ENCODE results near the gene CLCNKA.
"Not testable (repeated sequence)": the region's sequence is repeated elsewhere in the genome, so short reads cannot be mapped to it uniquely, and the experiment has no call there.

CLCNKA gene

DNA sequence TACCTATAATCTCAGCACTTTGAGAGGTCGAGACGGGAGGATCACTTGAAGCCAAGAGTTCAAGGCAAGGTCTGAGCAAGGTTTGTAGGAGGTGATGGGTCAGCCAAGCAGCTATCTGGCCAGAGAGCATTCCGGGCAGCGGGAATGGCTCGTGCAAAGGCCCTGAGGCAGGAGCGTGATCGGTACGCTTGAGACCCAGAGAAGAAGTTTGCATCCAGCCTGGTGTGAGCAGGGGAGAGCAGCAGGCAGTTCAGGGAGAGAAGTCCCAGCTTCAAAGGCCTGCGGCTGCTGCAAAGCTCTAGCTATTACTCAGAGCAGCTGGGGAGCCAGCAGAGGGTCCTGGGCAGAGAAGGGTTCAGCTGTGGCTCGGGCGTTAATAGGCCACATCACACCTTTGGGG is 22.9 kb upstream of the CLCNKA start:
- no peak overlapping the region for H3K27ac ChIP-seq
- TF ChIP-seq ZFX (IDR thresholded peaks at IDR 0.05) = no peak
- TF ChIP-seq, protein P1, sequence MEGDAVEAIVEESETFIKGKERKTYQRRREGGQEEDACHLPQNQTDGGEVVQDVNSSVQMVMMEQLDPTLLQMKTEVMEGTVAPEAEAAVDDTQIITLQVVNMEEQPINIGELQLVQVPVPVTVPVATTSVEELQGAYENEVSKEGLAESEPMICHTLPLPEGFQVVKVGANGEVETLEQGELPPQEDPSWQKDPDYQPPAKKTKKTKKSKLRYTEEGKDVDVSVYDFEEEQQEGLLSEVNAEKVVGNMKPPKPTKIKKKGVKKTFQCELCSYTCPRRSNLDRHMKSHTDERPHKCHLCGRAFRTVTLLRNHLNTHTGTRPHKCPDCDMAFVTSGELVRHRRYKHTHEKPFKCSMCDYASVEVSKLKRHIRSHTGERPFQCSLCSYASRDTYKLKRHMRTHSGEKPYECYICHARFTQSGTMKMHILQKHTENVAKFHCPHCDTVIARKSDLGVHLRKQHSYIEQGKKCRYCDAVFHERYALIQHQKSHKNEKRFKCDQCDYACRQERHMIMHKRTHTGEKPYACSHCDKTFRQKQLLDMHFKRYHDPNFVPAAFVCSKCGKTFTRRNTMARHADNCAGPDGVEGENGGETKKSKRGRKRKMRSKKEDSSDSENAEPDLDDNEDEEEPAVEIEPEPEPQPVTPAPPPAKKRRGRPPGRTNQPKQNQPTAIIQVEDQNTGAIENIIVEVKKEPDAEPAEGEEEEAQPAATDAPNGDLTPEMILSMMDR (conservative IDR thresholded peaks at IDR 0.05) = no peak

DNA sequence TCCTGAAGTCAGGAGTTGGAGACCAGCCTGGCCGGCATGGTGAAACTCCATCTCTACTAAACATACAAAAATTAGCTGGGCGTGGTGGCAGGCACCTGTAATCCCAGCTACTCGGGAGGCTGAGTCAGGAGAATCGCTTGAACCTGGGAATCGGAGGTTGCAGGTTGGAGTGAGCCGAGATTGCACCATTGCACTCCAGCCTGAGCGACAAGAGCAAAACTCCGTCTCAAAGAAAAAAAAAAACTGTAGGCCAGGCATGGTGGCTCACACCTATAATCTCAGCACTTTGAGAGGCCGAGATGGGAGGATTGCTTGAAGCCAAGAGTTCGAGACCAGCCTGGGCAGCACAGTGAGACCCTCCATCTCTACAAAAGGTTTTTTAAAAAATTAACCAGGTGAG is 20.6 kb upstream of the CLCNKA start:
- not testable (repeated sequence) for H3K27ac ChIP-seq

DNA sequence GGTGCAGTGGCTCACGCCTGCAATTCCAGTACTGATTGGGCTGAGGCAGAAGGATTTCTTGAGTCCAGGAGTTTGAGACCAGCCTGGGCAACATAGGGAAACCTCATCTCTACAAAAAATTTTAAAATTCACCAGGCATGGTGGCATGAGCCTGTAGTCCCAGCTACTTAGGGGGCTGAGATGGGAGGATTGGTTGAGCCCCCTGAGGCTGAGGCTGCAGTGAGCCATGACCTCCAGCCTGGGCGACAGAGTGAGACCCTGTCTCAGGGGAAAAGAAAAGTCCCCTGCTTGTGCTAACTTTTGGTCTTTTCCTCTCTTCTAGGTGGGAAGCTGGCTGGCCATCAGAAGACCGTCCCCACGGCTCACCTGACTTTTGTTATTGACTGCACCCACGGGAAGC is 16.2 kb upstream of the CLCNKA start:
- no peak overlapping the region for H3K27ac ChIP-seq

DNA sequence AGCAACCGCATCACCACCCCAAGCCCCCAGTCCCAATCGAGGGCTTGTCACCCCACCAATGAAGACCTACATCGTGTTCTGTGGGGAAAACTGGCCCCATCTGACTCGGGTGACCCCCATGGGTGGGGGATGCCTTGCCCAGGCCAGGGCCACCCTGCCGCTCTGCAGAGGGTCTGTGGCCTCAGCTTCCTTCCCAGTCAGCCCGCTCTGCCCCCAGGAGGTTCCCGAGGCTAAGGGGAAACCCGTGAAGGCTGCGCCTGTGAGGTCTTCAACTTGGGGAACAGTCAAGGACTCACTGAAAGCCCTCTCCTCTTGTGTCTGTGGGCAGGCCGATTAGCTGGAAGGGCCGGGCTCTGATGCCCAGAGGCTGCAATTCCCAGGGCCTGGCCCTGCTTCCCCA is 15.8 kb upstream of the CLCNKA start:
- H3K27ac ChIP-seq = no peak overlapping the region
- TF ChIP-seq ZFX (IDR thresholded peaks at IDR 0.05) = no peak
- TF ChIP-seq, protein P1 (conservative IDR thresholded peaks at IDR 0.05) = no peak

More for the DNA sequence above, 16.2 kb upstream of the CLCNKA start:
- TF ChIP-seq, protein P1 (conservative IDR thresholded peaks at IDR 0.05) = no peak
- no peak for TF ChIP-seq ZFX (IDR thresholded peaks at IDR 0.05)

DNA sequence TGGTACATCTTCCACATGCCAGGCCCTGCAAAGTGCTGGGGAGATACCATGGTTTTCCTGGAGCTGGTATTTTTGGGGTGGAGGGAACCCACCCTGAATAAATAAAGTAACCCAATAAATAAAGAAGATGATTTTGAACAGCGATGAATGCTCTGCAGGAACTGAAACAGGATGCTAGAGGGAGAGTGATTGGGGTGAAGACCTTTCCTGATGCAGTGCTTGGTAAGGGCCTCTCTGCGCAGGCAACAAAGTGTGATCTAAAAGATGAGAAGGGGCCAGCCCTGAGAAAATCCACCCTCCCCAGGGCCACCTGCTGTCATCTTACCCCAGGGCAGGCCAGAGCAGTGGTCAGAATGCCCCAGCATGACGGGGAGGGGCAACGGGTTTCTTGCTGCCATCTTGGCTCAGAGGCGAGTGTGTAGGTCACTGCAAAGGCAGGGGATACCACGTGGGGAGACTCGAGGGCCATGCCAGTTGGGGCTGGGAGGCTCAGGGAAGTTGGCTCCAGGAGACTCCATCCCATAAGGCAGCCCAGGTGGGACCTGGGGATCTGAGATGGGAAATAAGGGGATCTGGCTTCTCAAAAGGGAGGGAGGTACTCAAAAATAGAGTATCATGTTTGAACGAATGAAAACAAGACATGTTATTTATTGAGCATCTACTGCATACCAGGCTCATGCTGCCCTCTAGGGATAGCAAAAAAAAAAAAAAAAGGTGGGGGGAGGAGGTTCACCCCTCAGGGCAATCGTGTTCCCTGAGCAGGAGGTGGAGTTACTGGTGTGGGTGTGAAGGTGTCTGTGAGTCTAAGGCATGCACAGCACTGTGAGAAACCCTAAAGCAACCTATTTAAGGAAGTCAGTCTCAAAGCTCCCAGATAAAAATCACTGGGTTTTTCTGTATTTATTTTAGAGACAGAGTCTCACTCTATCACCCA is 15.0 kb upstream of the CLCNKA start:
- H3K27ac ChIP-seq = no peak overlapping the region
- TF ChIP-seq, protein P1 (conservative IDR thresholded peaks at IDR 0.05) = no peak; the same call in 1 of the 2 replicates
- TF ChIP-seq ZFX (IDR thresholded peaks at IDR 0.05) = no peak

DNA sequence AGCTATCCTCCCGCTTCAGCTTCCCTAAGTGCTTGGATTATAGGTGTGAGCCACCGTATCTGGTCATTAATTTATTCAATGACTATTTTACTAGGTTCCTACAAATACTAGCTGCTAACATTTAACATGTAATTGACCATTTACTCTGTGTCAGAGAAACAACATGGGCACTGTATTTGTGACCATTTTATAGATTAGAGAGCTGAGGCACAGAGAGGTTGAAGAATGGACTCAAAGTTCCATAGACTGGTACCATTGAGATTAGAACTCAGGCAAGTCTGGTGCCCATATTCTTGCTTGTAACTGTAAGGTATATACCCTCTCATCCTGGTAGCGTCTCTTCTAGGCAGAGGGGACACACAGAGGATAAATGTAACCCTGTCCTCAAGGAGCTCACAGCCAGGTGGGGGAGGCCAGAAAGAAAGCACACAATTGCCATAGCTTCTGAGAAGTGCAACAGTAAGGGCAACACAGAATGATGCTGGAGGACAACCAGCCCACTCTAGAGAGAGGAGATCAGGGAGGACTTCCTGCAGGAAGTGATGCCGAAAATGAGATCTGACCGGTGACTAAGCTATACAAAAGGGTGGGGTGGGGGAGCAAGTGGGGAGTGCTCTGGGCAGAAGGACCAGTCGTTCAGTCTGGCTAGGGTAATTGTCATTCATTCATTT is 14.0 kb upstream of the CLCNKA start:
- no peak for TF ChIP-seq ZFX (IDR thresholded peaks at IDR 0.05)
- TF ChIP-seq, protein P1 (conservative IDR thresholded peaks at IDR 0.05) = no peak
- H3K27ac ChIP-seq = no peak overlapping the region

DNA sequence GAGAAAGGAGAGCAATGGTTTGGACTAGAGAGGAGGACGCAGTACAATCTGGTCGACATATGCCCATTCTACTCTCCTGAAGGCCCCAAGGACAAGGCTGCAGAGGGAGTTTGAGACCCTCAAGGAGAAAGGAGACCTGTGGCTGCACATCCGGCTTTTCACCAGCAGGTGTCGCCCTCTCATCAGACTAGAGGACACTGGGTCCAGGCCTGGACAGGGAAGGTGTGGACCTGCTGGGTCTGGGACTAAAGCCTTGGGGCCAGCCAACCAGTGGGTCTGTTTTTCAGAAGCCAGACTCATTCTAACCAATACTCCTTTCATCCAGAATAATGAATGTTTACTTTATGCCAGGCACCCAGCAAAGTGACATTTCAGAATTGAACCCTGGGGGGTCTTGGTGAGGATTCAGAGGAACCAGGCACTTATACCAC is 12.8 kb upstream of the CLCNKA start:
- no peak for TF ChIP-seq ZFX (IDR thresholded peaks at IDR 0.05)
- TF ChIP-seq, protein P1 (conservative IDR thresholded peaks at IDR 0.05) = peak; percentile 85
- no peak overlapping the region for H3K27ac ChIP-seq

All from C4-2B (cell line).